Stimulated activated effector memory CD8-positive, alpha-beta T cell treated with anti-CD3 and anti-CD28 coated beads, Interleukin-12 subunit alpha, Interleukin-12 subunit beta, amount 100 ng/mL, for 72 hours (primary cell): ENCODE measurements around the gene SPACA4.
"Not testable (repeated sequence)": the region's sequence is repeated elsewhere in the genome, so short reads cannot be mapped to it uniquely, and the experiment has no call there.

Experiments used
- ATAC-seq: fragments of 150-1000 bp; cut with Tn5 transposase; 2 replicates; pipeline ENCODE4 v1.10.0; 2021
- DNase-seq, 2 donors: peaks; one replicate each; pipeline ENCODE4 v3.0.0; 2021 to 2022; ENCODE audit warnings: low spot score in 2 of 2
- H3K27ac Mint-ChIP-seq: one replicate; pipeline ENCODE4 v1.8.0; 2022; ENCODE audit warnings: mild to moderate bottlenecking, mixed read lengths
- H3K36me3 Mint-ChIP-seq: one replicate; pipeline ENCODE4 v1.8.0; 2022; ENCODE audit warnings: mild to moderate bottlenecking, mixed read lengths
- H3K4me1 Mint-ChIP-seq: one replicate; pipeline ENCODE4 v1.8.0; 2022; ENCODE audit warnings: mixed read lengths
- H3K4me3 Mint-ChIP-seq: one replicate; pipeline ENCODE4 v1.8.0; 2022; ENCODE audit warnings: mild to moderate bottlenecking, mixed read lengths
- H3K9me3 Mint-ChIP-seq: one replicate; pipeline ENCODE4 v1.8.0; 2022; ENCODE audit warnings: mixed read lengths

Gene SPACA4

GRCh38 chr19:48624067-48624594 lies 17.6 kb downstream of the SPACA4 start:
- Mint-ChIP-seq H3K9me3 (no peaks in the 10 kb centered on the region), H3K4me3 (peak overlapping the region; percentile 78), H3K27ac (peak overlapping the region; percentile 95), H3K4me1 (peaks cover 62% of the 10 kb centered on the region), H3K36me3 (peaks cover 60% of the 10 kb centered on the region)
- ATAC-seq (peak; percentile 82), DNase-seq (peak; percentile 90 to 97)

- Mint-ChIP-seq H3K4me1 (peaks cover 55% of the 10 kb centered on the region), H3K27ac (peak overlapping the region; percentile 95), H3K9me3 (no peaks in the 10 kb centered on the region), H3K4me3 (peak overlapping the region; percentile 78), H3K36me3 (peaks cover 58% of the 10 kb centered on the region)
- no peak for DNase-seq
- no peak for ATAC-seq
Observed at GRCh38 chr19:48624791-48625723, 18.5 kb downstream of the SPACA4 start.

GRCh38 chr19:48625891-48626327 lies 19.4 kb downstream of the SPACA4 start:
- peaks cover 59% of the 10 kb centered on the region for H3K36me3 Mint-ChIP-seq
- ATAC-seq: no peak
- H3K9me3 Mint-ChIP-seq: no peaks in the 10 kb centered on the region
- H3K4me3 Mint-ChIP-seq: no peak overlapping the region
- no peak for DNase-seq
- H3K4me1 Mint-ChIP-seq: peaks cover 51% of the 10 kb centered on the region
- H3K27ac Mint-ChIP-seq: peak overlapping the region; percentile 95

- H3K36me3 Mint-ChIP-seq: peaks cover 48% of the 10 kb centered on the region
- H3K4me3 Mint-ChIP-seq: no peak overlapping the region
- ATAC-seq (peak; percentile 71), DNase-seq (no peak)
- peaks cover 48% of the 10 kb centered on the region for H3K4me1 Mint-ChIP-seq
- no peaks in the 10 kb centered on the region for H3K9me3 Mint-ChIP-seq
- peak overlapping the region; percentile 69 for H3K27ac Mint-ChIP-seq
Observed at GRCh38 chr19:48627201-48627864, 20.8 kb downstream of the SPACA4 start.

- ATAC-seq (no peak), DNase-seq (no peak)
- Mint-ChIP-seq H3K27ac (peak overlapping the region; percentile 69), H3K9me3 (no peaks in the 10 kb centered on the region), H3K36me3 (peaks cover 48% of the 10 kb centered on the region), H3K4me3 (no peak overlapping the region), H3K4me1 (peaks cover 44% of the 10 kb centered on the region)
Observed at GRCh38 chr19:48627865-48628314, 21.3 kb downstream of the SPACA4 start.

GRCh38 chr19:48628486-48629296 lies 22.1 kb downstream of the SPACA4 start:
- H3K27ac Mint-ChIP-seq: no peak overlapping the region

GRCh38 chr19:48629297-48629598 lies 22.7 kb downstream of the SPACA4 start:
- H3K4me1 Mint-ChIP-seq: peaks cover 35% of the 10 kb centered on the region
- no peak overlapping the region for H3K4me3 Mint-ChIP-seq
- no peak overlapping the region for H3K27ac Mint-ChIP-seq
- peaks cover 36% of the 10 kb centered on the region for H3K36me3 Mint-ChIP-seq
- DNase-seq (no peak), ATAC-seq (no peak)
- H3K9me3 Mint-ChIP-seq: no peaks in the 10 kb centered on the region

More at GRCh38 chr19:48628486-48629296, 22.1 kb downstream of the SPACA4 start:
- Mint-ChIP-seq H3K4me1 (peaks cover 37% of the 10 kb centered on the region), H3K4me3 (no peak overlapping the region), H3K36me3 (peaks cover 41% of the 10 kb centered on the region), H3K9me3 (no peaks in the 10 kb centered on the region)
- DNase-seq (no peak), ATAC-seq (no peak)

GRCh38 chr19:48629599-48630295 lies 23.2 kb downstream of the SPACA4 start:
- H3K9me3 Mint-ChIP-seq: no peaks in the 10 kb centered on the region
- H3K4me3 Mint-ChIP-seq: no peak overlapping the region
- H3K27ac Mint-ChIP-seq: no peak overlapping the region
- H3K4me1 Mint-ChIP-seq: peaks cover 35% of the 10 kb centered on the region
- ATAC-seq (no peak), DNase-seq (no peak)
- peaks cover 38% of the 10 kb centered on the region for H3K36me3 Mint-ChIP-seq

- peaks cover 39% of the 10 kb centered on the region for H3K36me3 Mint-ChIP-seq
- H3K9me3 Mint-ChIP-seq: no peaks in the 10 kb centered on the region
- no peak for DNase-seq
- no peak overlapping the region for H3K4me3 Mint-ChIP-seq
- H3K4me1 Mint-ChIP-seq: peaks cover 33% of the 10 kb centered on the region
- H3K27ac Mint-ChIP-seq: peak overlapping the region; percentile 45
- ATAC-seq: no peak
Observed at GRCh38 chr19:48630296-48631063, 23.9 kb downstream of the SPACA4 start.

- peaks cover 36% of the 10 kb centered on the region for H3K4me1 Mint-ChIP-seq
- peaks cover 38% of the 10 kb centered on the region for H3K36me3 Mint-ChIP-seq
- no peak overlapping the region for H3K4me3 Mint-ChIP-seq
Observed at GRCh38 chr19:48631225-48631624, 24.7 kb downstream of the SPACA4 start.

GRCh38 chr19:48632286-48632685 lies 25.7 kb downstream of the SPACA4 start:
- H3K36me3 Mint-ChIP-seq: peaks cover 40% of the 10 kb centered on the region
- ATAC-seq, H3K9me3 Mint-ChIP-seq, H3K27ac Mint-ChIP-seq, DNase-seq, H3K4me3 Mint-ChIP-seq: not testable (repeated sequence)
- H3K4me1 Mint-ChIP-seq: peaks cover 33% of the 10 kb centered on the region

More at GRCh38 chr19:48631225-48631624, 24.7 kb downstream of the SPACA4 start:
- no peaks in the 10 kb centered on the region for H3K9me3 Mint-ChIP-seq
- ATAC-seq (no peak), DNase-seq (no peak)
- H3K27ac Mint-ChIP-seq: peak overlapping the region; percentile 45

- Mint-ChIP-seq H3K36me3 (peaks cover 44% of the 10 kb centered on the region), H3K27ac (no peak overlapping the region), H3K4me1 (peaks cover 33% of the 10 kb centered on the region), H3K9me3 (no peaks in the 10 kb centered on the region), H3K4me3 (no peak overlapping the region)
- DNase-seq (no peak), ATAC-seq (no peak)
Observed at GRCh38 chr19:48632692-48633147, 26.2 kb downstream of the SPACA4 start.

GRCh38 chr19:48633148-48634035 lies 26.9 kb downstream of the SPACA4 start:
- DNase-seq (no peak), ATAC-seq (no peak)
- peak overlapping the region; percentile 89 for H3K27ac Mint-ChIP-seq
- peak overlapping the region; percentile 89 for H3K4me3 Mint-ChIP-seq
- H3K4me1 Mint-ChIP-seq: peaks cover 40% of the 10 kb centered on the region
- H3K9me3 Mint-ChIP-seq: peaks cover under 1% of the 10 kb centered on the region
- H3K36me3 Mint-ChIP-seq: peaks cover 51% of the 10 kb centered on the region
